ENCODE measurements around the gene GSTCD. TPM values are rescaled to one million over a fixed set of nuclear protein-coding genes. Genes with fewer than 3 reads are reported as not detected.
A peak's percentile ranks its signal among the peaks of the same experiment; 100 is the strongest.

The GSTCD gene
- total and polyA plus RNA-seq, 9 donors: 2.0 to 10.4 (median 6.0) TPM

DNA sequence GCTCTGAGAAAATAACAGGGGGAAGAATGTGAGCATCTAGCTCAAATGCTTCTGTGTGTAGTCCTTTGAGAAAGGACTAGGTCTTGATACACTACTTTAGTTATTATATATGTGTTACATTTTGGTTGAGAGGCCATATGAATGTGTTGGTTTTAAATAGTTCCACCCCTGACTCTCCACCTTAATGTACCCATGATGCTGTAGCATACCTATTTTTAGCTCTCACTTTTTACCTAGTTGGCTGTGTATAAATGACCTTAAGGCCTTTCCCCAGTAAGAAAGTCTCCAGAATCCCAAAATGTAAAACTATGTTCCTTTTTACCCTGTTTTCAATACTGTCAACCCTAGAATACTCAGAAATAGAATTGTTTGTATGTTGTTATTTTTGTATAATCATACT is 166.6 kb downstream of the GSTCD start:
- TF ChIP-seq, protein P1, sequence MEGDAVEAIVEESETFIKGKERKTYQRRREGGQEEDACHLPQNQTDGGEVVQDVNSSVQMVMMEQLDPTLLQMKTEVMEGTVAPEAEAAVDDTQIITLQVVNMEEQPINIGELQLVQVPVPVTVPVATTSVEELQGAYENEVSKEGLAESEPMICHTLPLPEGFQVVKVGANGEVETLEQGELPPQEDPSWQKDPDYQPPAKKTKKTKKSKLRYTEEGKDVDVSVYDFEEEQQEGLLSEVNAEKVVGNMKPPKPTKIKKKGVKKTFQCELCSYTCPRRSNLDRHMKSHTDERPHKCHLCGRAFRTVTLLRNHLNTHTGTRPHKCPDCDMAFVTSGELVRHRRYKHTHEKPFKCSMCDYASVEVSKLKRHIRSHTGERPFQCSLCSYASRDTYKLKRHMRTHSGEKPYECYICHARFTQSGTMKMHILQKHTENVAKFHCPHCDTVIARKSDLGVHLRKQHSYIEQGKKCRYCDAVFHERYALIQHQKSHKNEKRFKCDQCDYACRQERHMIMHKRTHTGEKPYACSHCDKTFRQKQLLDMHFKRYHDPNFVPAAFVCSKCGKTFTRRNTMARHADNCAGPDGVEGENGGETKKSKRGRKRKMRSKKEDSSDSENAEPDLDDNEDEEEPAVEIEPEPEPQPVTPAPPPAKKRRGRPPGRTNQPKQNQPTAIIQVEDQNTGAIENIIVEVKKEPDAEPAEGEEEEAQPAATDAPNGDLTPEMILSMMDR (IDR thresholded peaks at IDR 0.05): no peak
- TF ChIP-seq EP300 (IDR thresholded peaks at IDR 0.05) (no peak), POLR2A (IDR thresholded peaks at IDR 0.05) (no peak)
- intact Hi-C loops (cut with DNase I): no loop called here
- H3K4me3 ChIP-seq: no peak overlapping the region
- H3K27me3 ChIP-seq: no peaks in the 10 kb centered on the region
- no peak overlapping the region for H3K27ac ChIP-seq
- no peaks in the 10 kb centered on the region for H3K9me3 ChIP-seq
- H3K36me3 ChIP-seq: no peaks in the 10 kb centered on the region
- no peak for DNase-seq
- no peaks in the 10 kb centered on the region for H3K4me1 ChIP-seq (ENCODE audit: insufficient read depth)

DNA sequence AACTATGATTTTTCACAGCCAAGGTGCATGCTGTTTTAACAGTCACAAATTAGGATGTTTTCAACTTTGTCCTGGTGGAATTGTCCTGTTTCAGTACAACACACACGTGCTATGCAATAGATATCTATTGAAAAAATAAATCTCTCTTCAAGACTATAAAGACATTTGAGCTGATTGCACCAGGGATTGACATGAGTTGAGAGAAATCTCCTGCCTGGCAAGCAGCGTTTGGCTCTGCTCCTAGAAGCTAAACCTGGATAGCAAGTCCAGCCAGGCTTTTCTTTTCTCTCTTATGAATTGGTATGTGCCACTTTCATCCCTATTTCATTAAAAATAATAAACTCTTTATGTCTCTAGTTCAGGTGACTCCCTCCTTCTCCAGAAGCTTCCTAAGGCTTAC is 170.1 kb downstream of the GSTCD start:
- intact Hi-C loops (cut with DNase I): no loop called here
- 51 to 65% (median 63%) methylated on average over 2 of the region's 2 CpGs for whole genome bisulfite sequencing, 3 donors
- no peak for TF ChIP-seq POLR2A (IDR thresholded peaks at IDR 0.05)
- TF ChIP-seq EP300 (IDR thresholded peaks at IDR 0.05): no peak
- TF ChIP-seq, protein P1 (IDR thresholded peaks at IDR 0.05): no peak
- no peaks in the 10 kb centered on the region for H3K9me3 ChIP-seq
- no peak overlapping the region for H3K27ac ChIP-seq
- no peak for DNase-seq
- H3K4me1 ChIP-seq (ENCODE audit: insufficient read depth): no peaks in the 10 kb centered on the region
- no peak overlapping the region for H3K4me3 ChIP-seq
- no peaks in the 10 kb centered on the region for H3K27me3 ChIP-seq
- H3K36me3 ChIP-seq: no peaks in the 10 kb centered on the region

DNA sequence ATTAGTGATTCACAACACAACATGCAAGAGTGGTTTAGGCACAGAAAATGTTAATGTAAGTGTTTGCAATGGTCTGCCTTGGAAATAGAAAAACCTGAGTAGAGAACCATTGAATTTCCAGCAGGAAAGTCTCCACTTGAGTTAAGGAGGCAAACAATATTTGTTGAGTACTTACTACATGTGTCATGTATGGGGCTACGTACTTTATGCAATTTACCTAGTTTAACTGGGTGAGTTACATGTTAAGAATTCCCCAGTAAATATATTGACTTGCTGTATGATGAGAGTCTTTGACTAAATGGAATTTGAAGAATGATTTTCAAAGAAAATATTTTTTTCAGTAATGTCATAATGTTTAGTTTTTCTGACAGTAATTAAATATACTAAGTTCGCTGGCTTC is 178.9 kb downstream of the GSTCD start:
- no peaks in the 10 kb centered on the region for H3K9me3 ChIP-seq
- DNase-seq: no peak
- no peak for TF ChIP-seq EP300 (IDR thresholded peaks at IDR 0.05)
- no peak for TF ChIP-seq POLR2A (IDR thresholded peaks at IDR 0.05)
- TF ChIP-seq, protein P1 (IDR thresholded peaks at IDR 0.05): no peak
- no peak overlapping the region for H3K27ac ChIP-seq
- H3K27me3 ChIP-seq: no peaks in the 10 kb centered on the region
- WGBS, 3 donors: 85 to 90% (median 90%) methylated on average over 2 of the region's 2 CpGs
- intact Hi-C loops (cut with DNase I): no loop called here
- no peaks in the 10 kb centered on the region for H3K4me1 ChIP-seq (ENCODE audit: insufficient read depth)
- H3K4me3 ChIP-seq: no peak overlapping the region
- no peaks in the 10 kb centered on the region for H3K36me3 ChIP-seq

- Histone ChIP-seq H3K4me3 (peak within 1 kb of the TSS; percentile 41), H3K36me3 (no peaks in the 10 kb centered on the region), H3K4me1 (ENCODE audit: insufficient read depth) (peaks cover 6% of the 10 kb centered on the region), H3K9me3 (no peaks in the 10 kb centered on the region), H3K27me3 (no peaks in the 10 kb centered on the region), H3K27ac (peak within 1 kb of the TSS in 1 of 2 donors; percentile 12)
- WGBS, 3 donors: 0 to 2% (median 1%) methylated on average over 15 to 56 of the region's 56 CpGs
- TF ChIP-seq, protein P1 (IDR thresholded peaks at IDR 0.05): no peak
- TF ChIP-seq EP300 (IDR thresholded peaks at IDR 0.05) (no peak), POLR2A (IDR thresholded peaks at IDR 0.05) (no peak)
- peak in 2 of 5 donors; percentile 23 to 33 for DNase-seq
- intact Hi-C loops (cut with DNase I): no loop called here
Observed at GRCh38 chr4:105894660-105895582, 186.3 kb downstream of the GSTCD start, which contains the start of gene NPNT. Gene NPNT, plus strand, starts transcription at chr4:105895471. Its CDS starts 182 bp downstream, at chr4:105895653.
